Esophagus squamous epithelium (tissue), 5 donors: ENCODE results near the gene DOCK11. TPM values are rescaled to one million over a fixed set of nuclear protein-coding genes. Genes with fewer than 3 reads are reported as not detected.

Experiments used
- DNase-seq: peaks from one replicate; lab custom pipeline; 2025; lab: John Stamatoyannopoulos, UW
- H3K27ac ChIP-seq, 4 donors: fragments of 200-600 bp; sonication (generic); one replicate each; pipeline ENCODE4 v1.5.1; 2016 to 2019; ENCODE audit warnings: mild to moderate bottlenecking in 1 of 4
- H3K27me3 ChIP-seq, 4 donors: fragments of 200-600 bp; sonication (generic); 1 replicate in 3 of 4; 2 replicates in 1 of 4; pipeline versions ENCODE4 v1.5.1 to v1.6.0; 2017 to 2021; ENCODE audit warnings: antibody characterized with exemption in 1 of 4
- H3K36me3 ChIP-seq, 3 donors: fragments of 200-600 bp; sonication (generic); one replicate each; pipeline ENCODE4 v1.5.1; 2016 to 2019
- H3K4me1 ChIP-seq, 3 donors: fragments of 200-600 bp; sonication (generic); one replicate each; pipeline ENCODE4 v1.5.1; 2017 to 2019
- H3K4me3 ChIP-seq, 4 donors: fragments of 200-600 bp; sonication (generic); 1 replicate in 3 of 4; 2 replicates in 1 of 4; pipeline ENCODE4 v1.5.1; 2016 to 2019; ENCODE audit warnings: mild to moderate bottlenecking in 2 of 4, moderate library complexity in 1 of 4
- H3K9me3 ChIP-seq, 3 donors: fragments of 200-600 bp; sonication (generic); one replicate each; pipeline ENCODE4 v1.5.1; 2016 to 2019
- CTCF ChIP-seq, 6 experiments: fragments of 450-650 bp in 4 of 6; fragments of 200-600 bp in 2 of 6; sonication (generic) in 2 of 6; IDR thresholded peaks; one replicate each; pipeline ENCODE4 v1.5.1; 2016 to 2019; ENCODE audit warnings: antibody characterized with exemption in 6 of 6, mild to moderate bottlenecking in 4 of 6, moderate library complexity in 4 of 6
- POLR2A ChIP-seq, 4 donors: fragments of 450-650 bp; IDR thresholded peaks; one replicate each; pipeline ENCODE4 v1.6.1; 2017; ENCODE audit warnings: antibody characterized with exemption in 4 of 4, mild to moderate bottlenecking in 4 of 4, moderate library complexity in 3 of 4
- WGBS, 2 donors: methylation state at CpG; one replicate each; pipeline ENCODE4 v1.1.5; 2018; 5-methylcytosine and 5-hydroxymethylcytosine counted together
- intact Hi-C: fragments of 100-400 bp; cut with DNase I; formaldehyde crosslinking; loops from one replicate; pipeline ENCODE4 v1.15.0; 2022
- total RNA-seq, 4 donors: library from RNA; depleted of rRNA; stranded (reverse); fragments of >200 nt; gene quantifications; one replicate each; pipeline ENCODE4 v1.1.0, GENCODE V29; 2016
- donor health status: DM: yes; HTN: yes; CAD: no.

The DOCK11 gene
- total RNA-seq, 4 donors from 2014 or later: 1.1 to 16.4 (median 11.0) TPM

GRCh38 chrX:118519411-118520215 is 24.0 kb downstream of the DOCK11 start:
- H3K9me3 ChIP-seq: peaks cover 0 to under 1% (median 0%) of the 10 kb centered on the region in 3 donors
- DNase-seq: no peak
- no peaks in the 10 kb centered on the region for H3K27me3 ChIP-seq
- no peaks in the 10 kb centered on the region for H3K36me3 ChIP-seq
- no peak overlapping the region for H3K4me3 ChIP-seq
- WGBS, 2 donors: 67 to 74% methylated on average over 1 to 3 of the region's 3 CpGs
- no peak for TF ChIP-seq CTCF (IDR thresholded peaks at IDR 0.05)
- no peak for TF ChIP-seq POLR2A (IDR thresholded peaks at IDR 0.05)
- H3K4me1 ChIP-seq: peaks cover 0 to 36% (median 18%) of the 10 kb centered on the region in 3 donors
- intact Hi-C loops: no loop called here
- peak overlapping the region; percentile 39 to 73 (median 55) for H3K27ac ChIP-seq

GRCh38 chrX:118520216-118521206 is 24.9 kb downstream of the DOCK11 start:
- Histone ChIP-seq H3K27me3 (no peaks in the 10 kb centered on the region), H3K9me3 (no peaks in the 10 kb centered on the region), H3K27ac (peak overlapping the region; percentile 39 to 73 (median 55)), H3K4me3 (no peak overlapping the region), H3K4me1 (peaks cover 0 to 36% (median 18%) of the 10 kb centered on the region in 3 donors), H3K36me3 (no peaks in the 10 kb centered on the region)
- TF ChIP-seq POLR2A (IDR thresholded peaks at IDR 0.05) (no peak), CTCF (IDR thresholded peaks at IDR 0.05) (no peak)
- DNase-seq: no peak
- intact Hi-C loops: no loop called here
- WGBS, 2 donors: 46 to 72% methylated on average over 5 of the region's 5 CpGs

GRCh38 chrX:118521435-118521834 is 25.8 kb downstream of the DOCK11 start:
- TF ChIP-seq CTCF (IDR thresholded peaks at IDR 0.05) (no peak), POLR2A (IDR thresholded peaks at IDR 0.05) (no peak)
- WGBS, 2 donors: 57 to 65% methylated on average over 3 of the region's 3 CpGs
- H3K36me3 ChIP-seq: no peaks in the 10 kb centered on the region
- intact Hi-C loops: no loop called here
- H3K27ac ChIP-seq: peak overlapping the region in 3 of 4 donors; percentile 31 to 73 (median 57)
- H3K4me1 ChIP-seq: peaks cover 0 to 36% (median 18%) of the 10 kb centered on the region in 3 donors
- no peak overlapping the region for H3K4me3 ChIP-seq
- H3K9me3 ChIP-seq: no peaks in the 10 kb centered on the region
- H3K27me3 ChIP-seq: no peaks in the 10 kb centered on the region
- DNase-seq: no peak

GRCh38 chrX:118522230-118522926 is 26.8 kb downstream of the DOCK11 start:
- Histone ChIP-seq H3K36me3 (no peaks in the 10 kb centered on the region), H3K4me1 (peaks cover 0 to 36% (median 18%) of the 10 kb centered on the region in 3 donors), H3K27me3 (no peaks in the 10 kb centered on the region), H3K4me3 (no peak overlapping the region), H3K27ac (peak overlapping the region in 1 of 4 donors; percentile 21), H3K9me3 (no peaks in the 10 kb centered on the region)
- DNase-seq: no peak
- WGBS, 2 donors: 74 to 100% methylated on average over 1 to 3 of the region's 3 CpGs
- intact Hi-C loops: no loop called here
- TF ChIP-seq POLR2A (IDR thresholded peaks at IDR 0.05): no peak
- no peak for TF ChIP-seq CTCF (IDR thresholded peaks at IDR 0.05)
